ENCODE measurements around the gene BCAS1.

The BCAS1 gene

GRCh38 chr20:54078296-54078984, 8.0 kb upstream of the BCAS1 start:
- DNase-seq (ENCODE audit: low read depth) = no peak

GRCh38 chr20:54076259-54076658, 5.9 kb upstream of the BCAS1 start:
- no peak for DNase-seq (ENCODE audit: low read depth)

DNA sequence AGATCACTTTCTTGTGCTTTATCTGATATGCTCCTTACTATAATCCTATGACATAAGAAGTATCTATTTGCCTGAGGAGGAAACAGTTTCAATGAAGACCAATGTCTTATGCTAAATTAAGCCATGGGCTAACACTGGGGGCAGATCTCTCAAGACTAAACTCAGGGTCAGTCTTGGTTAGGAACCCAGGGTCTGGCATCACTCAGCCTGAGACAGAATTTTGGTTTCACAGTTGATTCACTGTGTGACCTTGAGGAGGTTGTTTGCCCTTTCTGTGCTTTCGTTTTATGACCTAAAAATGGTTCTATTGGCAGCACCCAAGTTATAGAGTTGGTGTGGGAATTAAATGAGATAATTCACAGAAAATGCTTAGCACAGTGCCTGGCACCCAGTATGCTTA, 4.9 kb upstream of the BCAS1 start:
- DNase-seq (ENCODE audit: low read depth) = no peak

DNA sequence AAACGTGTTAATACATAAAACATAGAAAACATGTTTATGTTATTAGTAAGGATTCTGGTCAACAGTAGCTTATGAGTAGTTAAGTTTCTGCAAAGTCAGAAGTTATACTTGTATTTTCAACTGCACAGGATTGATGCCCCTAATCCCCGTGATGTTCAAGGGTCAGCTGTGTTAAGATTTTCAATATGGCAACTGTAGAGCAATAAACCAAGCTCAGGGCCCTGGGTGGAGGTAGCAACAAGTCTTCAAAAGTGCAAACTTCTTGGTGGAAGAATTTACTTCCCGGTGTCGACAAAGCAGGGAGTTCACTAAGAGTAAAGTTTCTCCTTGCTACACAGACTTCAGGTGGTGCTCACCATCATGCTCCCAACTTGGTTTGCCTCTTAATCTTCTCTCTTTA, 4.1 kb upstream of the BCAS1 start:
- DNase-seq (ENCODE audit: low read depth) = no peak

DNA sequence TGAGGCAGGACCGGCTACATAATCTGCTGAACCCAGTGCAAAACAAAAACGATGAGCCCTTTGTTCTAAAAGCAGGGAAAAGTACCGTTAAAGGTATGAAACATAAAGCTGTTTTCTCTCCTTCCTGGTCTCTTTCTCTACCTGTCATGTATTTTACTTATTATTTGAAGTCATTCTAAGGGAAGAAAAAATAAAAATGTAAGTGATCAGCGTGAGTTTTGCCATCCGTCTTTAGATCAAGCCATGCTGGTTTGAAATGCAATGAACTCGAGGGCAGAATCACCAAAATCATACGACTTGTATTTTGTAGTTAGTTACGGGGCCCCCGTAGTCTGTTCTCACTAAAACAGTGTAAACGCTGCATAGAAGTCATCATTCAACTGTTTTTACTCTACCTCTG, 2.9 kb upstream of the BCAS1 start:
- no peak for DNase-seq (ENCODE audit: low read depth)

DNA sequence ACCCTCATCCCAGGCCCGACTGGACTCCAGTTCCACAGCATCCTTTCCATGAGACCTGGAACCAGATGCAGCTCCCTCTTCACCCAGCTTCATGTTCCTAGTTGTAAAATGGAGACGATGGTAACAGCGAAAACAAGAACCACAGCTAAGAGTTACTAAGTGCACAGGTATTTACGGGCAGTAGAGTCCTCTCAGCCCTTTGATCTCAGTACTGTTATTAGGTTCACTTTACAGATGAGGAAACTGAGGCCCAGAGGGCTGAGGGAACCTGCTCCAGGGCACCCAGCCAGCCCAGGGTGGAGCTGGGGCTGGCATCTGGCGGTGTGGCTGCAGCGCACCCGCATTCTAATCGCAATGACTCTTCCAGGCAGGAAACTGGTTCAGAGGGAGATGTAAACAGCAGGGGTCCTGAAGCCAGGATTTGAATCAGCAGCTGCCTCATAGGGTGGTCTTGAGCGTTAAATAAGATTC, 858 bp downstream of the BCAS1 start:
- DNase-seq (ENCODE audit: low read depth) = no peak

DNA sequence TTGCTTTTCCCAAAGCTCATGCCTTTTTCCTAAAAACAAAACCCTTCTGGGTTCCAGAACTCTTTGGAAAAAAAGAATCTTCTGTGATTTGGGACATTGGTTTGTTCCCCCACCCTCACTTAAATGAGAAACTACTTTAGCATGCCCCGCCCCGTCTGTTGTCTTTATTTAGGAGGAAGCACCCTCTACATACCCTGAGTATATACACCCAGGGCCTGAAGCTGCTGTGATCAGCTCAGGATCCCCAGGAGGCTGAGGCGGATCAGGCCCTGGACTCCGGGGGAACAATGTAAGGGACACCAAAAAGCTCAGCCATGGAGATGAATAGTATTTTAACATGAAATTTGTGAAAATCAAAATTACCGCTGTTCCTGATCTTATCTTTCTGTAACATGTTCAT, 1.4 kb downstream of the BCAS1 start:
- DNase-seq (ENCODE audit: low read depth) = no peak

DNA sequence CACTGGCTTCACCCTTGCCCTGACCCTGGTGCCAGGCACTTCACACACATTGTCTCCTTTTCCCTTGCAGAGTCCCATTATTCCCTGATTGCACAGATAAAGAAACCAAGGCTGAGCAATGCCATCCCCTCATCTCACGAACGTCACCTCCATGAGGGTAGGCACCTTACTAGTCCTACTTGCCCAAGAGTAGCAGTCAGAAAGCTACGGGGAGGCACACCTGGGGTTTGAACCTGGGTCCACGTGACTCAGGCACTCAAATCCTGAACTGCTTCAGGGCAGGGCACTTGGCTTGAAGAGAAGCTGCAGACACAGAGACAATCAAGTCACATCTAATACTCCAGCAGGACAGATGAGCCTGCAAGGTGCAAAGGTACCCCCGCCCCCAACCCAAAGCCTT, 1.9 kb downstream of the BCAS1 start:
- DNase-seq (ENCODE audit: low read depth) = no peak

GRCh38 chr20:54067606-54068174, 2.7 kb downstream of the BCAS1 start:
- DNase-seq (ENCODE audit: low read depth) = peak; percentile 8

DNA sequence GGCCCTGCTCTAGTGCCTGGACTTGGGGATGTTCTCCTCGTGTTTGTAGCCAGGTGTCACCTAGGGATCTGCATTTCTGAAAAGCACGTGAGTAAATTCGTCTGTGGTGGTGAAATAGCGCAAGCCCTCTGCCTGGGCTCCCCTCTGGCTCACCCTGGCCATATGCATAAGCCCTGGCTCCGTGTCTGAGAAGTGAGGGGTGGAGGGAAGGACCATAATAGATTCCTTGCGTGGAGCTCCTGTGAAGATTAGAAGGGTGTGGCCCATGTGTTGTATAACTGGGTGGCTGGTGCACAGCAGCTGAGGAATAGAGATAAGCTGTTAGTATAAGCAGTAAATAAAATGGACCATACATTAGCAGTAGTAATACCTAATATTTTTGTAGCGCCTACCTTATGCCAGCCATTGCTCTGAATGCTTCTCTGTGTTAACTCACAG, 4.8 kb downstream of the BCAS1 start:
- DNase-seq (ENCODE audit: low read depth) = no peak

GRCh38 chr20:54064939-54065338, 5.5 kb downstream of the BCAS1 start:
- DNase-seq (ENCODE audit: low read depth) = no peak

DNA sequence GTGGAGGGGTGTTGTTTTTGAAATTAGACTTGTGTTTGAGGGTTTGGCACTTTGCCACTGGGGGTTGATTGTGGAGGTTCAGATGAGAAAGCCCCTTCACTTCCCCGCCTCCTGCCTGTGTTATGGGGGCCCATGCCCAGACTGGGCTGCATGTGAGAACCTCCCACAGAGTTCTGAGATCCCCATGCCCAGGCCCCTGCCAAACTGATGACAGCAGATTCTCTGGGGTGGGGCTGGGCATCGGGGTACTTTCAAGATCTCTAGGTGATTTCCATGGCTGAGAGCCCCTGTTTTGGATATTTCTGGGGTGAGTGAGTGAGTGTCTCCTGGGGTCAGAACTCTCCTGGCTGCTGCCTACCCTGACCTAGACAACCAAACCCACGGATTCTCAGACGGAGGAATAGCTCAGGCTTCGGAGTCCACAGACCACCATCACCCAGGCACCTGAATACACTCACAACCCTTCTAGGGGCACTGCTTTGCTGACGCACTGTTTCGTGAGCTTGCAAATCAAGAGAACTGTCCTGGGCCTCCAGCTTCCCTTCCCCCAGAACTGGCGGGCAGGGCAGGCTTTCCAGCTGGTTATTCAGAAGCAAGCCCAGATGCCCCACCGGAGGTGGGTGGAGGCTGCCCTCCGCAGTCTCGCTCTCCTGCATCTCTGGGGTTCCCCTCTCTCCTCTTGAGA, 6.3 kb downstream of the BCAS1 start:
- DNase-seq (ENCODE audit: low read depth) = no peak

GRCh38 chr20:54063580-54063979, 6.8 kb downstream of the BCAS1 start:
- DNase-seq (ENCODE audit: low read depth) = no peak

DNA sequence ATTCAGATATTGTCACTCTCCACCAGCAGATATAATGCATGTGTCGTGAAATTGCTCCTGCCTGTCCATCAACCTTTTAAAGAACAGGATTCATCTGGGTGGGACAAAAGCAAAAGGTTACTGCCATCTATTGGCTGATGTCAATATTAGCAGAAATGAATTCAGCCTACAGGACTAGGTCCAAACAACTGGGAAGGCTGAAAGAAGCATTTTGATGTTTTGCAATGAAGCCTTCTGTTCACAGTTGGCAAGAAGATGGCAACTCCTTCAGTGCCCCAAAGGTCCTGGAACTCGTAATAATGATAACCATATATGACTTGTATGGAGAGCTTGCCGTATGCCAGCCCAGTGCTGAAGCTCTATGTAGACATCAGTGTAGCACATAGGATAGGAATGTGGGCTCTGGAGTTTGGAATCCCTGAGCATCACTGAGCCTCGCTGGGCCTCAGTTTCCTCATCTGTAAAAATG, 7.5 kb downstream of the BCAS1 start:
- peak; percentile 67 for DNase-seq (ENCODE audit: low read depth)

GRCh38 chr20:54061101-54061881, 9.1 kb downstream of the BCAS1 start:
- DNase-seq (ENCODE audit: low read depth) = peak; percentile 11

DNA sequence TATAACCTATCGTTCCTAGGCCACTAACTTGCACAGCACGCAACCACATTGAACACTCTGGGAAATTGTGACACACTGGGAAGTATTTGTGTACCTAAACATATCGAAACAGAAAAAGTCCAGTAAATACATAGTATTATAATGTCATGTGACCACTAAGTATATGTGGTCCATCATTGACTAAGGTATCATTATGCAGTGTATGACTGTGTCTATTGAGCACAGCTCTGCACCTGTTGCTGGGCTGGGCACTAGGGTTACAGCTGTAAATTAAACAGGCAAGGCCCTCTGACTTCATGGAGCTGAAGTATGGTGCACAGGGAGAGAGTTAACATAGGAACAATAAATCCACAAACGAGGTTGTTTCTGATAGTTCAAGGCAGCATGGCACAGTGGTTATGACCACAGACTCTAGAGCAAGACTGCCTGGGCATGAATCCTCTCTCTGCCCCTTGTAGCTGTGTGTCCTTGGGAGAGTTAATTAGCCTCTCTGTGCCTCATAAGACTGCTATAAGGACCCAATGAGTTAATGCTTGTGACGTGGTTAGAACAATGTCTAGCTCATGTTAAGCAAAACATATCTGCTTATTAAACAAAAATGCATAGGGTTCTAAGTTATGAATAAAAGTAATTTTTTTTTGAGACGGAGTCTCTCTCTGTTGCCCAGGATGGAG, 10.6 kb downstream of the BCAS1 start:
- DNase-seq (ENCODE audit: low read depth) = no peak

- no peak for DNase-seq (ENCODE audit: low read depth)
Observed at GRCh38 chr20:54058420-54059139, 11.8 kb downstream of the BCAS1 start.

- DNase-seq (ENCODE audit: low read depth) = no peak
Observed at GRCh38 chr20:54056762-54057639, 13.4 kb downstream of the BCAS1 start.

- no peak for DNase-seq (ENCODE audit: low read depth)
Observed at GRCh38 chr20:54054516-54054915, 15.9 kb downstream of the BCAS1 start.

GRCh38 chr20:54051068-54051467, 19.3 kb downstream of the BCAS1 start:
- DNase-seq (ENCODE audit: low read depth) = no peak
